Measurements from ENCODE around the gene MEG3. TPM values are rescaled to one million over a fixed set of nuclear protein-coding genes. Genes with fewer than 3 reads are reported as not detected.

MEG3 gene
- total RNA-seq, 1 experiment from 2014 or later = not detected

GRCh38 chr14:100901391-100902183 is 75.7 kb downstream of the MEG3 start:
- no peaks in the 10 kb centered on the region for H3K9me3 Mint-ChIP-seq (ENCODE audit: low read depth, unreplicated experiment)
- H3K27ac Mint-ChIP-seq (ENCODE audit: unreplicated experiment) = no peak overlapping the region
- intact Hi-C loops (cut with micrococcal nuclease; ENCODE audit: unreplicated experiment) = loop anchor here (2.0 to 10.0 kb wide), 2 partner anchors 333 to 733 kb away; no protein-coding TSS in a partner anchor
- CTCF ChIA-PET = interaction anchor here (2.1 kb wide), 1 partner anchor 334 kb away, joined by 4 read pairs; no protein-coding TSS in a partner anchor
- DNase-seq = no peak
- H3K4me1 Mint-ChIP-seq (ENCODE audit: low read depth, unreplicated experiment) = peaks cover 50% of the 10 kb centered on the region
- BruUV-seq (replicated peaks) = no TSS peak
- H3K4me3 Mint-ChIP-seq (ENCODE audit: low read depth, unreplicated experiment) = no peak overlapping the region
- no peak for TF ChIP-seq CTCF (IDR thresholded peaks at IDR 0.05; ENCODE audit: unreplicated experiment)
- no peaks in the 10 kb centered on the region for H3K27me3 Mint-ChIP-seq (ENCODE audit: unreplicated experiment)
- peaks cover 6% of the 10 kb centered on the region for H3K36me3 Mint-ChIP-seq (ENCODE audit: insufficient read depth, unreplicated experiment)

- peak; percentile 34 for TF ChIP-seq CTCF (IDR thresholded peaks at IDR 0.05; ENCODE audit: unreplicated experiment)
- DNase-seq = no peak
- BruUV-seq (replicated peaks) = no TSS peak
- Mint-ChIP-seq H3K4me1 (ENCODE audit: low read depth, unreplicated experiment) (peaks cover 50% of the 10 kb centered on the region), H3K27me3 (ENCODE audit: unreplicated experiment) (no peaks in the 10 kb centered on the region), H3K9me3 (ENCODE audit: low read depth, unreplicated experiment) (no peaks in the 10 kb centered on the region), H3K36me3 (ENCODE audit: insufficient read depth, unreplicated experiment) (peaks cover 6% of the 10 kb centered on the region), H3K4me3 (ENCODE audit: low read depth, unreplicated experiment) (no peak overlapping the region), H3K27ac (ENCODE audit: unreplicated experiment) (no peak overlapping the region)
- CTCF ChIA-PET = interaction anchor here (2.1 kb wide), 1 partner anchor 333 kb away, joined by 4 read pairs; no protein-coding TSS in a partner anchor
- intact Hi-C loops (cut with micrococcal nuclease; ENCODE audit: unreplicated experiment) = loop anchor here (2.0 to 10.0 kb wide), 2 partner anchors 332 to 732 kb away; no protein-coding TSS in a partner anchor
Observed at GRCh38 chr14:100902295-100903133, 76.6 kb downstream of the MEG3 start.

GRCh38 chr14:100903134-100903468 is 77.2 kb downstream of the MEG3 start:
- H3K4me1 Mint-ChIP-seq (ENCODE audit: low read depth, unreplicated experiment) = peaks cover 50% of the 10 kb centered on the region
- intact Hi-C loops (cut with micrococcal nuclease; ENCODE audit: unreplicated experiment) = loop anchor here (2.0 to 10.0 kb wide), 2 partner anchors 332 to 732 kb away; no protein-coding TSS in a partner anchor
- CTCF ChIA-PET = interaction anchor here (2.1 kb wide), 1 partner anchor 332 kb away, joined by 4 read pairs; no protein-coding TSS in a partner anchor
- no peaks in the 10 kb centered on the region for H3K9me3 Mint-ChIP-seq (ENCODE audit: low read depth, unreplicated experiment)
- H3K36me3 Mint-ChIP-seq (ENCODE audit: insufficient read depth, unreplicated experiment) = peaks cover 6% of the 10 kb centered on the region
- no peaks in the 10 kb centered on the region for H3K27me3 Mint-ChIP-seq (ENCODE audit: unreplicated experiment)
- no peak for TF ChIP-seq CTCF (IDR thresholded peaks at IDR 0.05; ENCODE audit: unreplicated experiment)
- no TSS peak for BruUV-seq (replicated peaks)
- DNase-seq = no peak
- no peak overlapping the region for H3K27ac Mint-ChIP-seq (ENCODE audit: unreplicated experiment)
- H3K4me3 Mint-ChIP-seq (ENCODE audit: low read depth, unreplicated experiment) = no peak overlapping the region

GRCh38 chr14:100903672-100904185 is 77.8 kb downstream of the MEG3 start, which contains the start of gene RTL1:
RTL1 (minus strand) TSS chr14:100903722; CDS start chr14:100884788, 18,934 bp downstream.
- Mint-ChIP-seq H3K4me1 (ENCODE audit: low read depth, unreplicated experiment) (peaks cover 50% of the 10 kb centered on the region), H3K36me3 (ENCODE audit: insufficient read depth, unreplicated experiment) (peaks cover 6% of the 10 kb centered on the region), H3K4me3 (ENCODE audit: low read depth, unreplicated experiment) (peak within 1 kb of the TSS; percentile 69), H3K27me3 (ENCODE audit: unreplicated experiment) (no peaks in the 10 kb centered on the region), H3K27ac (ENCODE audit: unreplicated experiment) (peak within 1 kb of the TSS; percentile 63), H3K9me3 (ENCODE audit: low read depth, unreplicated experiment) (no peaks in the 10 kb centered on the region)
- TF ChIP-seq CTCF (IDR thresholded peaks at IDR 0.05; ENCODE audit: unreplicated experiment) = no peak
- CTCF ChIA-PET = interaction anchor here (2.1 kb wide), 1 partner anchor 332 kb away, joined by 4 read pairs; no protein-coding TSS in a partner anchor
- no peak for DNase-seq
- intact Hi-C loops (cut with micrococcal nuclease; ENCODE audit: unreplicated experiment) = loop anchor here (2.0 to 10.0 kb wide), 2 partner anchors 331 to 731 kb away; no protein-coding TSS in a partner anchor
- BruUV-seq (replicated peaks) = no TSS peak

Measured in Calu3 (cell line).